ENCODE results near the gene EIF5A.

Gene EIF5A

DNA sequence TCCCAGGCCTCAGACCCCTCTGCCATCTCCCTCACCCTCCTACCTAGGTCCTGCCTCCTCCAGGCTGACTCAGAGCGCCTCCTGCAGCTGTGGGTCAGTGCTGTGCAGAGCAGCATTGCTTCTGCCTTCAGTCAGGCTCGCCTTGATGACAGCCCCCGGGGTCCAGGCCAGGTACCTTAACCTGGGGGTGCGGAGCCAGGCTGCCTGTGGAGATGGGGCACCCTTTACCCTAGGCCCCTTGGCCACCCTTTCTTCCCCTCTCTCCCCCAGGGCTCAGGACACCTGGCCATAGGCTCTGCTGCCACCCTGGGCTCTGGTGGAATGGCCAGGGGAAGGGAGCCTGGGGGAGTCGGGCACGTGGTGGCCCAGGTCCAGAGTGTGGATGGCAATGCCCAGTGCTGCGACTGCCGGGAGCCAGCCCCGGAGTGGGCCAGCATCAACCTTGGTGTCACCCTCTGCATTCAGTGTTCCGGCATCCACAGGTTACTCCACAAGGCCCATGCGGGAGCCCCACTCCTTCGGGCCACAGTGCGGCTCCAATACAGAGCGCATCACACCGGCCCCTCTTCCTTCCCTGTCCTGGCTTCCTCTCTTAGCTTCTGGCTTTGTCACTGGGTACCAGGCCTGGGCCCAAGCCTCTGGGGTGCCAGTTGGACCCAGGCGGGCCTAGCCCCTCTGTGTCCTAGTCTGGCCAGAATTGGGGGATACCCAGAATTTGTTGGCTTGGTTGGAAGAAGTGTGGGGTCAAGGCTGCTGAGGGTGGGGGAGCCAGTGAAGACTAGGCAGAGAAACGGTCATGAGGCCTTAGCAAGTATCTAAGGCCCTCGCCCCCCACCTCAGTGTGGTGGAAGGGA is 39.6 kb downstream of the EIF5A start:
- H3K4me3 Mint-ChIP-seq, result no peak overlapping the region
- H3K36me3 Mint-ChIP-seq, result no peaks in the 10 kb centered on the region
- no peak overlapping the region for H3K27ac Mint-ChIP-seq
- H3K4me1 Mint-ChIP-seq (ENCODE audit: low read depth), result peaks cover 18% of the 10 kb centered on the region
- no peaks in the 10 kb centered on the region for H3K9me3 Mint-ChIP-seq (ENCODE audit: low read depth)
- H3K27me3 Mint-ChIP-seq, result no peaks in the 10 kb centered on the region

DNA sequence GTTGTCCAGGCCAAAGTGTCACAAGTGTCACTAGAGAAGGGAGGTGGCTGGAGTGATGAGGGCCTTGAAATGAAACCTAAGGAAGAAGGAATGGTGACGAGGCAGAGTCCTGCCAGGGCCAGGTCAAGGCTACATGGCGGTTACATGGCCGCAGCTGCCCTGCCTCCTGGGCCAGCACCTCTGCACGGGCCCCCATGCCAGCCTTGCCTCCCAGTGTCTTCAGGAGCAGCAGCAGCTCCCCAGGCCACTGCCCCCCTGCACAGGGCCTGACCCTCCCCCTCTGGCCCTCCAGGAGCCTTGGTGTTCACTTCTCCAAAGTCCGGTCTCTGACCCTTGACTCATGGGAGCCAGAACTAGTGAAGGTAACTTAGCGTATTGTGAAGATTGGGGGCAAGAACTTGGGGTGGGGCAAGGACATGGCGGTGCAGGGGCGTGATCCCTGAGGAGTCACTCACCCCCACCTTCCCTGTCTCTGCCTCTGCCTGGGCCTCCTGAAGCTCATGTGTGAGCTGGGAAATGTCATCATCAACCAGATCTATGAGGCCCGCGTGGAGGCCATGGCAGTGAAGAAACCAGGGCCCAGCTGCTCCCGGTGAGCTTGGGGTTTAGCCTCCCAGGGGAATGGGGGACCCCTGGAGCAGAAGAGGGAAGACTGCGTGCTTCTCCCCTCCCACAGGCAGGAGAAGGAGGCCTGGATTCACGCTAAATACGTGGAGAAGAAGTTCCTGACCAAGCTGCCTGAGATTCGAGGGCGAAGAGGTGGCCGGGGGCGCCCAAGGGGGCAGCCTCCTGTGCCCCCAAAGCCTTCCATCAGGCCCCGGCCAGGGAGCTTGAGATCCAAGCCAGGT is 40.4 kb downstream of the EIF5A start:
- Mint-ChIP-seq H3K36me3 (no peaks in the 10 kb centered on the region), H3K27ac (no peak overlapping the region), H3K27me3 (no peaks in the 10 kb centered on the region), H3K4me1 (ENCODE audit: low read depth) (peaks cover 23% of the 10 kb centered on the region), H3K9me3 (ENCODE audit: low read depth) (no peaks in the 10 kb centered on the region), H3K4me3 (no peak overlapping the region)

DNA sequence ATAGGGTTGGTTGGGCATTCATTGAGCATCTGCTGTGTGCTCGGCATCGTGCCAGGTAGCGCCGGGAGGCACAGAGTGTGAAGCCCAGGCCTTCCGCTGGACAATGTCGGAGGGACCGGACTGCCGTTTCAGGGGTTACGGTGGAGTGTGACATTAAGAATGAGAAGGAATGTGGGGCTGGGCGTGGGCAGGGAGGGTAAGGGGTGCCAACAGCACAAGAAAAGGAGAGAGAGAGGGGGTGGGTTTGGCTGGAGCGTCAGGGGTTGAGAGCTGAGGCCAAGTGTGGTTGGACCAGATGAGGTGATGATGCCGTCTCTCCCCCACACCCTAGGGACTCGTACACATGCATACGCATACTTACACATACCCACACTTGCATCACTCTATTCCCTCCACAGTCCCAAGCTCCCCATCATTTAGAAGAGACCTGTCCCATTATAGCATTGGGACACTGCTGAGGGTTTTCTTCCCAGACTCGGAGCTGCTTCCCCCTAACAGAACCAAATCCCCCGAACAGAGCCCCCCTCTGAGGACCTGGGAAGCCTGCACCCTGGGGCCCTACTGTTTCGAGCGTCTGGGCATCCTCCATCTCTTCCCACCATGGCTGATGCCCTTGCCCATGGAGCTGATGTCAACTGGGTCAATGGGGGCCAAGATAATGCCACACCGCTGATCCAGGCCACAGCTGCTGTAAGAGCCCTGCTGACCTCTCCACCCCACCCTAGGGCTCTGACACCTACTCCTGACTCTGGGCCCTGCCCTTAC is 41.2 kb downstream of the EIF5A start:
- Mint-ChIP-seq H3K4me1 (ENCODE audit: low read depth) (peaks cover 22% of the 10 kb centered on the region), H3K9me3 (ENCODE audit: low read depth) (no peaks in the 10 kb centered on the region), H3K36me3 (no peaks in the 10 kb centered on the region), H3K27ac (no peak overlapping the region), H3K27me3 (no peaks in the 10 kb centered on the region), H3K4me3 (no peak overlapping the region)

DNA sequence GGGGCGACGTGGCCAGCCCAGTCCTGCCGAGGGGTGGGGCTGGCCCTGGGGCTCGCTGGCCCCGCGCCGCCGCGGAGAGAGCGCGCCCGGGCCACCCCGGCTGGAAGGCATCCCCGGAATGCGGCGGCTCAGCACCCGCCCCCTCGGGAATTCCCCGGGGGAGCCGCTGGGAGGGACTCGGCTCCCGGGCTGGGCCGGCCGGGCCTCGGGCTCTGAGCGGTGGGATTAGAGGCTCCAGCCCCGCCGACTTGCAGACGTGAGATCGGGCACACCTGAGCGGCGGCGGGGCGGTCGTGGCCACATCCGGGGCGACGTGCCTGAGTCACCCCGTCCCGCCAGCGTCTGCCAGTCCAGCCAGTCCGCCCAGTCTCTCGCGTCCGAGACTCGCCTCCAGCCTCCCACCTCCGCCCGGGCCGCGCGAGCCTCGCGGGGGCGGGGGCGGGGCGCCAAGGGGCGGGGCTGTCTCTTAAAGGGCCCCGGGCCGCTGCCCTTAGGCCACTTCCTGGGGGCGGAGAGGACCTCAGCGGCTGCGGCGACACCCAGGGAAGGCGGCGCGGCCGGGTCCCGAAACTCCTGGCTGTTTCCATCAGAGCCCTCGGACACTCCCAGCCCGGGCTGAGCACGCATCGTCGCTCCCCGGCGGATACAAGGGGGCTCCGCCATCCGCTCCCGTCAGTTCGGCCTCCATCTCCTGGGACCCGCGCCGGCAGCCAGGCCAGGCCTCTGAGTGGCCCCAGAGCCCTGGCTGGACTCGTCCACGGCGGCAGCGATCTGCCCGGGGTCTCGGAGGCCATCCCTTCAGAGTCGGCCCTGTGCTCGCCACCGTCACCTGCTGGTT is 44.5 kb downstream of the EIF5A start, which contains the start of gene KCTD11:
KCTD11 (plus strand) TSS at position 498 of the 838 bp plus-strand sequence.
- H3K4me1 Mint-ChIP-seq (ENCODE audit: low read depth), result peaks cover 24% of the 10 kb centered on the region
- H3K27ac Mint-ChIP-seq, result peak within 1 kb of the TSS; percentile 79
- H3K27me3 Mint-ChIP-seq, result no peaks in the 10 kb centered on the region
- peak within 1 kb of the TSS; percentile 86 for H3K4me3 Mint-ChIP-seq
- H3K9me3 Mint-ChIP-seq (ENCODE audit: low read depth), result no peaks in the 10 kb centered on the region
- no peaks in the 10 kb centered on the region for H3K36me3 Mint-ChIP-seq

DNA sequence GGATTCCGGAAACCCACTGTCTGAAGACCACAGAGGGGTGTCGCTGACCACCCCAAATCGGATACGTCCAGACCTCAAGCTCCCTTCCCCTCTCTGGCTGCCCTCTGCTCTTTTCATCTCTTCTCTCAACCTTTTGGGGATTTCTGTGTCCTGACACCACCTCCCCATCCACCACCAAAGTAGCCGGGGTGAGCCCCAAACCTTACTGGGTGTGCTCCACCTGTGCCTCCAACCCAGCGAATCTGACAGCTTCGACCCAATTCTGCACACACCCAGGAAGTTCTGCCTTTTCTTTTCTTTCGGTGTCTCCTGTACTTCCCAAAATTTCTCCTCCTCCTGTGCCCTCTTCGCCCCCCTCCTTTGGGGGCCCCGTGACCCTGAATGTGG is 45.1 kb downstream of the EIF5A start:
- no peaks in the 10 kb centered on the region for H3K36me3 Mint-ChIP-seq
- peaks cover 24% of the 10 kb centered on the region for H3K4me1 Mint-ChIP-seq (ENCODE audit: low read depth)
- peak overlapping the region; percentile 86 for H3K4me3 Mint-ChIP-seq
- no peaks in the 10 kb centered on the region for H3K9me3 Mint-ChIP-seq (ENCODE audit: low read depth)
- no peaks in the 10 kb centered on the region for H3K27me3 Mint-ChIP-seq
- H3K27ac Mint-ChIP-seq, result peak overlapping the region; percentile 79

DNA sequence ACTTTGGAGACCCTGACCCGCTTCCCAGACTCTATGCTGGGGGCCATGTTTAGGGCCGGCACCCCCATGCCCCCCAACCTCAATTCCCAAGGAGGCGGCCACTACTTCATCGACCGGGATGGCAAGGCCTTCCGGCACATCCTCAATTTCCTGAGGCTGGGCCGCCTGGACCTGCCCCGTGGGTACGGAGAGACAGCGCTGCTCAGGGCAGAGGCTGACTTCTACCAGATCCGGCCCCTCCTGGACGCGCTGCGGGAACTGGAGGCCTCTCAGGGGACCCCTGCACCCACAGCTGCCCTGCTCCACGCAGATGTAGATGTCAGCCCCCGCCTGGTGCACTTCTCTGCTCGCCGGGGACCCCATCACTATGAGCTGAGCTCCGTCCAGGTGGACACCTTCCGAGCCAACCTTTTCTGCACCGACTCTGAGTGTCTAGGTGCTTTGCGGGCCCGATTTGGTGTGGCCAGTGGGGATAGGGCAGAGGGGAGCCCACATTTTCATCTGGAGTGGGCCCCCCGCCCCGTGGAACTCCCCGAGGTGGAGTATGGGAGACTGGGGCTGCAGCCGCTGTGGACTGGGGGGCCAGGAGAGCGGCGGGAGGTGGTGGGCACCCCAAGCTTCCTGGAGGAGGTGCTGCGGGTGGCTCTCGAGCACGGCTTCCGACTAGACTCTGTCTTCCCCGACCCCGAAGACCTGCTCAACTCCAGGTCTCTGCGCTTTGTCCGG is 45.6 kb downstream of the EIF5A start:
- Mint-ChIP-seq H3K4me1 (ENCODE audit: low read depth) (peaks cover 24% of the 10 kb centered on the region), H3K36me3 (no peaks in the 10 kb centered on the region), H3K27ac (no peak overlapping the region), H3K9me3 (ENCODE audit: low read depth) (no peaks in the 10 kb centered on the region), H3K4me3 (peak overlapping the region; percentile 86), H3K27me3 (no peaks in the 10 kb centered on the region)

DNA sequence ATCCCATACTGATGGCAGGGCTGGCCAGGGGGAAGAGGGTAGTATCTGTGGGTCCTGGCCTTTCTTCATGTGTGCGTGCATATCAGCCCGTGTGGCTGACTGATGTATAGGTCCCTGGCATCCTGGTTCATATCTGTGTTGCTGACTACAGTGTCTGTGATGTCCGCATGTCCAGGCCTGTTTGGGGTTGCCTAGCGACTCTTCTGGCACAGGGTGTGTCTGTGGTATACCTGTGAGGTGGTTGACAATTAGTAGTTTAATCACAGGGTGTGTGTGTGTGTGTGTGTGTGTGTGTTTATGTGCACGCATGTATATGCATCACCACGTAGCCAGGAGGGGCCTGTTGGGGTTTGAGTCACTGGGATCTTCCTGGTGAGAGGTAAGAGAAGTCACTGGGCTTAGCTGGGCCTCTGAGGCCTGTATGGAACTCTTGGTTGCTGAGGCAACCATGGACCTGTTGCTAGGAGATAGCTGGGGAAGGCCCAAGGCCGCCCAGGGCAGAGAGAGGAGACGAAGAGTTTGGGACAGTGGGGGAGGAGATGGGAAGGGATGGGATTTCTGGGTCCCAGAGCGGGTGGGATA is 46.9 kb downstream of the EIF5A start:
- peak overlapping the region; percentile 2 for H3K27ac Mint-ChIP-seq
- no peaks in the 10 kb centered on the region for H3K36me3 Mint-ChIP-seq

DNA sequence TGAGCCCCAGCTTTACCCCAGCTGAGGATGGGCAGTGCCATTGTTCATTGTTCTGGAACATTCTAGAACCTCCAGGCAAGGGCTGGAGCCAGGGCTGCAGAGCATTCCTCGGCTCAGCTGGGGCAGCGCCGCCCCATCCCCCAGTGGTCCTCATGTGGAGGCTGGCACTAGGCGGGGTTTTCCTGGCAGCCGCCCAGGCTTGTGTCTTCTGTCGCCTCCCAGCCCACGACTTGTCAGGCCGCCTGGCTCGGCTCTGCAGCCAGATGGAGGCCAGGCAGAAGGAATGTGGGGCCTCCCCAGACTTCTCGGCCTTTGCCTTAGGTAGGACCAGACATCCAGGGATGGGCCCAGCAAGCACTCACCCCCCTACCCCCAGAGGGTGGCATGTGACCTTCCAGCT is 47.6 kb downstream of the EIF5A start, which contains the start of gene TMEM95:
TMEM95 (plus strand) TSS at position 104 of the 400 bp plus-strand sequence; CDS start at position 153, 49 bp downstream.
- Mint-ChIP-seq H3K27ac (peak within 1 kb of the TSS; percentile 2), H3K27me3 (no peaks in the 10 kb centered on the region), H3K4me1 (ENCODE audit: low read depth) (peaks cover 17% of the 10 kb centered on the region), H3K9me3 (ENCODE audit: low read depth) (no peaks in the 10 kb centered on the region), H3K4me3 (no peak within 1 kb of the TSS), H3K36me3 (no peaks in the 10 kb centered on the region)

More for the DNA sequence above, 46.9 kb downstream of the EIF5A start:
- H3K4me3 Mint-ChIP-seq, result no peak overlapping the region
- no peaks in the 10 kb centered on the region for H3K27me3 Mint-ChIP-seq
- peaks cover 22% of the 10 kb centered on the region for H3K4me1 Mint-ChIP-seq (ENCODE audit: low read depth)
- no peaks in the 10 kb centered on the region for H3K9me3 Mint-ChIP-seq (ENCODE audit: low read depth)

DNA sequence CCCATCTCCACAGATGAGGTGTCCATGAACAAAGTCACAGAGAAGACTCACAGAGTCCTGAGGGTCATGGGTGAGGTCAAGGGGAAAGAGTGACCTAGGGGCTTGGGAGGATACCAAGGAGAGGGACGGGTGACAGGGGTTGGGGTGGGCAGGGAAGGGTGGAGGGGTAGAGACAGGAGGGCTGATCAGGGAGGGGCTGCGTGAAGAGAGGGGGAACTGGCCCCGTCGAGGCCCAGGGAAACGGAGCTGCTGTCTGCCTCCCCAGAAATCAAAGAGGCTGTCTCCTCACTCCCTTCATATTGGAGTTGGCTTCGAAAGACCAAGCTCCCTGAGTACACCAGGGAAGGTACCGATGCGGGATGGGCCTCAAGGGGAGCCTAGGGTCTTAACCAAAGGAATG is 48.1 kb downstream of the EIF5A start:
- no peaks in the 10 kb centered on the region for H3K27me3 Mint-ChIP-seq
- no peaks in the 10 kb centered on the region for H3K9me3 Mint-ChIP-seq (ENCODE audit: low read depth)
- H3K36me3 Mint-ChIP-seq, result no peaks in the 10 kb centered on the region
- H3K4me3 Mint-ChIP-seq, result no peak overlapping the region
- no peak overlapping the region for H3K27ac Mint-ChIP-seq
- H3K4me1 Mint-ChIP-seq (ENCODE audit: low read depth), result peaks cover 14% of the 10 kb centered on the region

DNA sequence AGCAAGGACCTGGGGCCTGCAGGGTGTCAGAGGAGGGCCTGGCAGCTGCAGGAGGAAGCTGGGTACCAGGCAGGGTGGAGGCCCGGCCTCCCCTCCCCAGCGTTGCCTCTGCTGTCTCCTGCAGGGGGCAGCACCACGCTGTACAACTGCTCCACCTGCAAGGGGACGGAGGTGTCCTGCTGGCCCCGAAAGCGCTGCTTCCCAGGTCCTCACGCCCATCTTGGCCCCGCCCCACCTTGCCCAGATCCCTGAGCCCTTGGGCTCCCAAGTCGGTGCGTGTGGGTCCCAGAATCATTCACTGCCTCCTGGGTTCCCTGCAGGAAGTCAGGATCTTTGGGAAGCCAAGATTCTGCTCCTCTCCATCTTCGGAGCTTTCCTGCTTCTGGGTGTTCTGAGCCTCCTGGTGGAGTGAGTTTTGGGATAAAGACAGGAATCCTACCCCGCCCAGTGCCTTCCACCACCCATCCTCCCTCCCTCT is 48.7 kb downstream of the EIF5A start:
- no peaks in the 10 kb centered on the region for H3K9me3 Mint-ChIP-seq (ENCODE audit: low read depth)
- no peak overlapping the region for H3K27ac Mint-ChIP-seq
- peaks cover 14% of the 10 kb centered on the region for H3K4me1 Mint-ChIP-seq (ENCODE audit: low read depth)
- H3K27me3 Mint-ChIP-seq, result no peaks in the 10 kb centered on the region
- H3K36me3 Mint-ChIP-seq, result no peaks in the 10 kb centered on the region
- no peak overlapping the region for H3K4me3 Mint-ChIP-seq

DNA sequence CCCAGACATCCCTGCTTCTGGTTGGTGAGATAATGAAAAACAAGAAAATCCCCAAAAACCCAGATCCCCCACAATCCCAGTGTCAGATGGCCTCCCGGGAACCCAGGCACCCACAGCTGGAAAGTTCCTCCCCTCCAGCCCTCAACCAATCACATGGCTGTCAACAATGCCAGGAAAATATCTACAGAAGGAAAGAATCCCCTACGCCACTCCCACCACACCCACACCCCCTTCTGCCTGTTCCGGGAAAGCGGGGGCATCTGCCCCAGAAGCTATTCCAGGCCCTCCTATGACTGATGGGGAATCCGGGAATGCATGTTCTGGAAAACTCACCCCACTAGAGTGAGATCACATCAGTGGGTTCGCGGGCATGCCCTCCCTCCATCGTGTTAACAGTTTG is 49.3 kb downstream of the EIF5A start:
- H3K27me3 Mint-ChIP-seq, result no peaks in the 10 kb centered on the region
- no peaks in the 10 kb centered on the region for H3K36me3 Mint-ChIP-seq
- H3K27ac Mint-ChIP-seq, result no peak overlapping the region
- H3K9me3 Mint-ChIP-seq (ENCODE audit: low read depth), result no peaks in the 10 kb centered on the region
- no peak overlapping the region for H3K4me3 Mint-ChIP-seq
- H3K4me1 Mint-ChIP-seq (ENCODE audit: low read depth), result peaks cover 11% of the 10 kb centered on the region

DNA sequence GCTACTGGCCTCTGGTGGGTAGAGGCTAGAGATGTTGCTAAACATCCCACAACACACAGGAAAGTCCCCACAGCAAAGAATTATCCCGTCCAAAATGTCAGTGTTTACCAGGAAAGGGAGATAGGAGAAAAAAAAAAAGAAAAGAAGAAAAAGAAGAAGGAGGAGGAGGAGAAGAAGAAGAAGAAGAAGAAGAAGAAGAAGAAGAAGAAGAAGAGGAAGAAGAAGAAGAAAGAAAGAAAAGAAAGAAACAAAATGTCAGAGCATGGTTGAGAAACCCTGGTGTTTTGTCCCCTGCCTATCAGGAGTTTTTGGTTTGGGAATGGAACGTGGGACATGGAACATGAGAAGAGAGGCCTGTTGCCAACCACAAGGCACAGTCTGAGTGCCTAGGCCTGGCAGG is 50.0 kb downstream of the EIF5A start:
- no peak overlapping the region for H3K4me3 Mint-ChIP-seq
- no peaks in the 10 kb centered on the region for H3K9me3 Mint-ChIP-seq (ENCODE audit: low read depth)
- no peak overlapping the region for H3K27ac Mint-ChIP-seq
- H3K36me3 Mint-ChIP-seq, result no peaks in the 10 kb centered on the region
- H3K4me1 Mint-ChIP-seq (ENCODE audit: low read depth), result peaks cover 10% of the 10 kb centered on the region
- no peaks in the 10 kb centered on the region for H3K27me3 Mint-ChIP-seq

DNA sequence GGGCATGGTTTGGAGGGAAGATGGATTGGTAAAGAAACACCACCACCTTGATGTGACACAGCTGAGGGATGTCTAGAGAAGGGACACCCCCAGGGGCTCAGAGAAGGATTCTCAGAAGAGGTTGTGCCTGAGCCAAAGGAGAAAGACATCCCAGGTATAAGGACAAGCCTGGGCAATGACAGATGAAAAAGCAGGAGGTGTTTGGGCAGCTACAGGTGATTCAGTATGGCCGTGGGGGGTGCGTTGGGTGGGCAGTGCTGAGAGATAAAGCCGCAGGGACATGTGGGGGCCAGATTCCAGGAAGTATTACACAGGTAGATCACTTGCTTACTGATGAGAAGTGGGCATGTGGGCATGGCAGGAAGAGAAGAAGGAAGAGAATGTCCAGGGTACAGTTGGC is 54.5 kb downstream of the EIF5A start:
- Mint-ChIP-seq H3K4me1 (ENCODE audit: low read depth) (no peaks in the 10 kb centered on the region), H3K9me3 (ENCODE audit: low read depth) (no peaks in the 10 kb centered on the region), H3K36me3 (no peaks in the 10 kb centered on the region), H3K27ac (no peak overlapping the region), H3K27me3 (no peaks in the 10 kb centered on the region), H3K4me3 (no peak overlapping the region)
